ENCODE measurements around the gene LRRC4C.

The LRRC4C gene

DNA sequence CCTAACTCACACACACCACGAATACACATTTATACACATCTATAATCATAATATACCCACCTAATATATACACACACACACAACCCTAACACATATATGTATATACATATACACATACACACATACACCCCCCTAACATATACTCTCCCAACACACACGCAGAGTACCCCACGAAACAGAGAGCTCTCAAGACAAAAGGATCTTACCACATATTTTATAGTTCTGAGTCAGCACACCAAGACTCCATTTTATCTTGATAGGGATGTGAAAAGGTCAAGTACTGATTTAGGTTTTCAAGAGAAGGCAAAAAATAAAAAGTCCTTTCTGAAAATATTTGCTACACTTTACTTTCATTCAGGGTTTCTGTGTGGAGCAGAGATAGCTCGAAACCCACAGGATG lies 1207.2 kb downstream of the LRRC4C start:
- TF ChIP-seq, protein P1, sequence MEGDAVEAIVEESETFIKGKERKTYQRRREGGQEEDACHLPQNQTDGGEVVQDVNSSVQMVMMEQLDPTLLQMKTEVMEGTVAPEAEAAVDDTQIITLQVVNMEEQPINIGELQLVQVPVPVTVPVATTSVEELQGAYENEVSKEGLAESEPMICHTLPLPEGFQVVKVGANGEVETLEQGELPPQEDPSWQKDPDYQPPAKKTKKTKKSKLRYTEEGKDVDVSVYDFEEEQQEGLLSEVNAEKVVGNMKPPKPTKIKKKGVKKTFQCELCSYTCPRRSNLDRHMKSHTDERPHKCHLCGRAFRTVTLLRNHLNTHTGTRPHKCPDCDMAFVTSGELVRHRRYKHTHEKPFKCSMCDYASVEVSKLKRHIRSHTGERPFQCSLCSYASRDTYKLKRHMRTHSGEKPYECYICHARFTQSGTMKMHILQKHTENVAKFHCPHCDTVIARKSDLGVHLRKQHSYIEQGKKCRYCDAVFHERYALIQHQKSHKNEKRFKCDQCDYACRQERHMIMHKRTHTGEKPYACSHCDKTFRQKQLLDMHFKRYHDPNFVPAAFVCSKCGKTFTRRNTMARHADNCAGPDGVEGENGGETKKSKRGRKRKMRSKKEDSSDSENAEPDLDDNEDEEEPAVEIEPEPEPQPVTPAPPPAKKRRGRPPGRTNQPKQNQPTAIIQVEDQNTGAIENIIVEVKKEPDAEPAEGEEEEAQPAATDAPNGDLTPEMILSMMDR (conservative IDR thresholded peaks at IDR 0.05), result no peak
- no peak overlapping the region for H3K27ac ChIP-seq

DNA sequence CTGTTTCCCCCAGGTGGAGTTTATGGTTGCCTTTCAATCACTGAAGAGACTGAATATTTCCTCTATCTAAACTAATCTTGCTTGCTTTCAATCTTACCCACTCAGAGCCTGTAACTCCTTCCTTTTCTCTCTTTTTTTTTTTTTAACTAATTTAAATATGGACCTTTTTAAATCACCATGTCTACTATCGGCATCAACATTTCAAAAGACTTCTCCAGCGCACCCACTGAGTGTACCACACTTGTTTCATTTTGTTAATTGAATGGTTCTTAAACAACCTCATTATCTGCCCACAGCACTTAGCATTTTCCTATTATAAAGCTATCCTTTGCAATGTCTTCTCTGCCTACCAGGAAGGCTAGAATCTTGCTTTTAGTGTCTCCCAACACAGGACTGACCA lies 1212.5 kb downstream of the LRRC4C start:
- TF ChIP-seq, protein P1 (conservative IDR thresholded peaks at IDR 0.05), result no peak
- H3K27ac ChIP-seq, result no peak overlapping the region

DNA sequence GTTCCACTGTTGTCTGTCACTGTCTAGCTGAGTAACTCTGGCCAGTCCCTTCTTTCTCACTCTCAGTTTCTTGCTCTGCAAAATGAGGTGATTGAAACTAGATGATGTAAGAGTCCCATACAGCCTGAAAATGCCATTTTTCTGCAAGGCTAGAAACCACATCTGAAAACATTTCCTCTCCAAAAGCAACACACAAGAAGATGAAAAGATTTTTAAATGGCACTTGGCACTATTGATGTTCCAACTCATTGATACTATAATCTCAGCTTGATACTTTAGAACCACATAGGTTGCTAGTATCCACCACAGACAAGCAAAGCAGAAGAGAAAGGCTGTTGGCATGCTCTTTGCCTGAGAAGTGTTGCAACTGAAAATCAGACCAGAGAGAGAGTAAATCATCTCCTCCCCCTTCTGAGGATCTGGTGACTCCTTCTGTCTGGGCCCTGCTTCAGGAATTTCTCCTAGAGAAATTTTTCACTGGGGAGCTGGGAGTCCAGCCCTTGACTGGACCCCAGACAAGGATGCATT lies 1217.9 kb downstream of the LRRC4C start:
- TF ChIP-seq, protein P1 (conservative IDR thresholded peaks at IDR 0.05), result no peak
- no peak overlapping the region for H3K27ac ChIP-seq

DNA sequence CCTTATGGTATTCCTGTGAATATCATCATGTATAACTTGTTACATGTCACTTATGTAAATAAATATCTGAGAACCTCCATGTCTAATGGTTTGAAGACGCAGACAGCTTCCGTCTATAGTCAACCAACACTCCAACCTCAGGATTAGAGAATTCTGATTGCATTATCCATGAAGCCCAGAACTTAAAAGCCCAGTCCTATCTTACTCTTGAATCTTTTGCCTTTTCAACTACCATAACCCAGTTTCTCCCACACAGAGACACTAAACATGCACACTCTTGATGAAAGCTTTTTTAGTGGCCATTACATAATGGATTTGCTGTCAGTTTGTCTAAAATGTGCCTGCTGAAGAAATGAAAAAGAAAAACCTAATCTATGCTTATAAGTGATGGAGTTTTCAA lies 1219.2 kb downstream of the LRRC4C start:
- H3K27ac ChIP-seq, result no peak overlapping the region
- TF ChIP-seq, protein P1 (conservative IDR thresholded peaks at IDR 0.05), result no peak

DNA sequence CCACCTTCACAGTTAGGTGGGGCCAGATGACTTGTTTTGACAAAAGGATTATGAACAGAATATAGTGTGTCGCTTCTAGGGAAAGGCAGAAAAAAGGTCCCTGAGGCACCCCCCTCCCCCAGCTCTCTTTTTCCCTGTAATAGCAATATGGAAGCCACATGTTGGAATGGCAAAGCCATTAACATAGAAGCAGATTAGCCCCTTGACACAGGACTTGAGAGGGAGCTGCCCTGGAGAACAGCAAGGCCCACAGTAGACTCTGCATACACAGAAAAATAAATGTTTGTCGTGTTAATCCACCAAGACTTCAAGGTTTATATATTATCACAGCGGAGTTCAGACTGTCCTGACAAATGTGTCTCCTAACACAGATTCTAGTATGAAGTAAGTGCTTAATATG lies 1222.9 kb downstream of the LRRC4C start:
- TF ChIP-seq, protein P1 (conservative IDR thresholded peaks at IDR 0.05), result no peak
- no peak overlapping the region for H3K27ac ChIP-seq

DNA sequence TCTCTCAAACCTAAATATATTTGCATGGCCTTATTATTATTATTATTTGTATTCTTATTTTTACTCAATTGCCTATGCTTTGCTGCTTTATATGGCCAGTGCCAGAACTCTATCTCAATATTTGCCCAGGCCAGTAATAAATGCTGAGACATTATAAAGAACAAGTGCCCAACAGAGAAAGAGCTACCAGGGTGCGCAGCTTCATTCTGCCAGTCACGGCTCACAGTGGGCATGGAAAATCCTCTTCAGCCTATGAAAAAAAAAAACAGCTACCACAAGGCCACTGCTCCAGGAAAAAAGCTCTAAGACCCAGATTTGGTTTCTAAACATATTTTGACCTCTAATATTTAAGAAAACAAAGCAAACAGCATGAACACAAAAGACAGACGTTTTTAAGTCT lies 1223.6 kb downstream of the LRRC4C start:
- TF ChIP-seq, protein P1 (conservative IDR thresholded peaks at IDR 0.05), result no peak
- H3K27ac ChIP-seq, result no peak overlapping the region

DNA sequence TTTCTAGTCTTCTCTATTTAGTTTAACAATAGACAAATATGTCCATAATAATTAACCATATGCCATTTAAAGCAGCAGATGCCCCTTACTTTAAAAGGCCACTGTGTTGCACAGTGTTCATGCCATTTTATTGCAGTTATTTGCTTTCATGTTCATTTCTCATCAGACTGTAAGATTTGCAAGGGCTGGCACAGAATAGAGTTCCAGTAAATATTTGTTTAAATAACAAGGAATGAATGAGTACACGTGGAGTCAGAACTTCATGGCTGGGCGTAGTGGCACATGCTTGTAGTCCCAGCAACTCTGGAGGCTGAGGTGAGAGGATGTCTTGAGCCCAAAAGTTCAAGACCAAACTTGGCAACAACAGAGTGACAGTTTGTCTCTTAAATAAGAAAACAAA lies 1228.6 kb downstream of the LRRC4C start:
- H3K27ac ChIP-seq, result no peak overlapping the region
- TF ChIP-seq, protein P1 (conservative IDR thresholded peaks at IDR 0.05), result no peak
